Thyroid gland (tissue), 4 donors: Measurements from ENCODE around the gene VN1R5. TPM values are rescaled to one million over a fixed set of nuclear protein-coding genes. Genes with fewer than 3 reads are reported as not detected.

Source experiments
- DNase-seq, 2 donors: peaks; one replicate each; pipeline ENCODE4 v3.0.0-alpha.2; 2019
- H3K27ac ChIP-seq, 3 donors: fragments of 200-600 bp; sonication (generic); 1 replicate in 2 of 3; 2 replicates in 1 of 3; pipeline ENCODE4 v1.5.1; 2016 to 2019; ENCODE audit warnings: mild to moderate bottlenecking in 1 of 3, moderate library complexity in 1 of 3
- H3K27me3 ChIP-seq: fragments of 200-600 bp; sonication (generic); one replicate; pipeline ENCODE4 v1.5.1; 2019
- H3K36me3 ChIP-seq, 2 donors: fragments of 200-600 bp; sonication (generic); one replicate each; pipeline ENCODE4 v1.5.1; 2016 to 2019
- H3K4me1 ChIP-seq, 2 donors: fragments of 200-600 bp; sonication (generic); one replicate each; pipeline ENCODE4 v1.5.1; 2017 to 2019
- H3K4me3 ChIP-seq, 3 donors: fragments of 200-600 bp; sonication (generic); replicated peaks in 1 of 3; 1 replicate in 2 of 3; 2 replicates in 1 of 3; pipeline ENCODE4 v1.5.1; 2016; ENCODE audit warnings: mild to moderate bottlenecking in 1 of 3
- H3K9me3 ChIP-seq: fragments of 200-600 bp; sonication (generic); one replicate; pipeline ENCODE4 v1.5.1; 2017
- CTCF ChIP-seq, 6 experiments: fragments of 200-600 bp in 3 of 6; fragments of 450-650 bp in 3 of 6; sonication (generic) in 3 of 6; IDR thresholded peaks; one replicate each; pipeline ENCODE4 v1.5.1; 2016 to 2019; ENCODE audit warnings: antibody characterized with exemption in 6 of 6, mild to moderate bottlenecking in 2 of 6, inconsistent platforms in 1 of 6, moderate library complexity in 1 of 6
- POLR2A ChIP-seq, 2 donors: fragments of 450-650 bp; IDR thresholded peaks; one replicate each; pipeline ENCODE4 v1.6.1; 2017; ENCODE audit warnings: antibody characterized with exemption in 2 of 2, mild to moderate bottlenecking in 2 of 2, moderate library complexity in 1 of 2
- WGBS, 2 donors: methylation state at CpG; one replicate each; pipeline ENCODE4 v1.1.5; 2017; 5-methylcytosine and 5-hydroxymethylcytosine counted together
- intact Hi-C: fragments of 100-400 bp; cut with DNase I; formaldehyde crosslinking; loops from one replicate; pipeline ENCODE4 v1.15.1; 2023
- total RNA-seq, 4 donors: library from RNA; depleted of rRNA; stranded (reverse); fragments of >200 nt; gene quantifications; one replicate each; pipeline ENCODE4 v1.2.3, GENCODE V29; 2016

The VN1R5 gene
- total RNA-seq, 4 donors from 2014 or later = not detected

- DNase-seq = no peak
- H3K27ac ChIP-seq = no peak overlapping the region
- intact Hi-C loops = no loop called here
- no peaks in the 10 kb centered on the region for H3K4me1 ChIP-seq
- 39 to 60% methylated on average over 5 of the region's 5 CpGs for WGBS, 2 donors
- peaks cover 7 to 14% of the 10 kb centered on the region in 2 donors for H3K36me3 ChIP-seq
- no peaks in the 10 kb centered on the region for H3K9me3 ChIP-seq
- TF ChIP-seq CTCF (IDR thresholded peaks at IDR 0.05) (no peak), POLR2A (IDR thresholded peaks at IDR 0.05) (no peak)
- no peak overlapping the region for H3K4me3 ChIP-seq
- no peaks in the 10 kb centered on the region for H3K27me3 ChIP-seq
Measured at GRCh38 chr1:247295746-247296145, 39.9 kb downstream of the VN1R5 start.

- no peaks in the 10 kb centered on the region for H3K27me3 ChIP-seq
- H3K4me1 ChIP-seq = no peaks in the 10 kb centered on the region
- no peaks in the 10 kb centered on the region for H3K9me3 ChIP-seq
- intact Hi-C loops = no loop called here
- no peak overlapping the region for H3K4me3 ChIP-seq
- no peak for DNase-seq
- 91 to 94% methylated on average over 8 of the region's 8 CpGs for WGBS, 2 donors
- no peak overlapping the region for H3K27ac ChIP-seq
- peaks cover 12 to 15% of the 10 kb centered on the region in 2 donors for H3K36me3 ChIP-seq
- no peak for TF ChIP-seq CTCF (IDR thresholded peaks at IDR 0.05)
Measured at GRCh38 chr1:247296599-247297180, 40.8 kb downstream of the VN1R5 start.

- intact Hi-C loops = no loop called here
- Histone ChIP-seq H3K27ac (no peak overlapping the region), H3K27me3 (no peaks in the 10 kb centered on the region), H3K4me3 (no peak overlapping the region), H3K9me3 (no peaks in the 10 kb centered on the region), H3K4me1 (no peaks in the 10 kb centered on the region), H3K36me3 (peaks cover 12 to 15% of the 10 kb centered on the region in 2 donors)
- no peak for TF ChIP-seq CTCF (IDR thresholded peaks at IDR 0.05)
- no peak for TF ChIP-seq POLR2A (IDR thresholded peaks at IDR 0.05)
- DNase-seq = no peak
- 79 to 87% methylated on average over 9 of the region's 9 CpGs for WGBS, 2 donors
Measured at GRCh38 chr1:247297263-247298123, 41.6 kb downstream of the VN1R5 start.

- no peak overlapping the region for H3K4me3 ChIP-seq
- H3K9me3 ChIP-seq = no peaks in the 10 kb centered on the region
- WGBS, 2 donors = 92 to 93% methylated on average over 6 of the region's 6 CpGs
- no peaks in the 10 kb centered on the region for H3K27me3 ChIP-seq
- DNase-seq = no peak
- peaks cover 15 to 17% of the 10 kb centered on the region in 2 donors for H3K36me3 ChIP-seq
- no peak overlapping the region for H3K27ac ChIP-seq
- TF ChIP-seq POLR2A (IDR thresholded peaks at IDR 0.05) (no peak), CTCF (IDR thresholded peaks at IDR 0.05) (no peak)
- H3K4me1 ChIP-seq = no peaks in the 10 kb centered on the region
- intact Hi-C loops = no loop called here
Measured at GRCh38 chr1:247298124-247298481, 42.2 kb downstream of the VN1R5 start.

- WGBS, 2 donors = 69 to 75% methylated on average over 4 of the region's 4 CpGs
- no peaks in the 10 kb centered on the region for H3K27me3 ChIP-seq
- no peak for DNase-seq
- intact Hi-C loops = no loop called here
- no peaks in the 10 kb centered on the region for H3K9me3 ChIP-seq
- H3K4me3 ChIP-seq = no peak overlapping the region
- no peak overlapping the region for H3K27ac ChIP-seq
- TF ChIP-seq POLR2A (IDR thresholded peaks at IDR 0.05) (no peak), CTCF (IDR thresholded peaks at IDR 0.05) (no peak)
- no peaks in the 10 kb centered on the region for H3K4me1 ChIP-seq
- H3K36me3 ChIP-seq = peaks cover 15 to 17% of the 10 kb centered on the region in 2 donors
Measured at GRCh38 chr1:247298701-247299100, 42.8 kb downstream of the VN1R5 start.
